Natural killer cell treated with Interleukin-12 subunit alpha and Interleukin-12 subunit beta and Interleukin-15 and Interleukin-18, amount 100 ng/mL, for 72 hours (primary cell): ENCODE measurements around the gene SOX18. TPM values are rescaled to one million over a fixed set of nuclear protein-coding genes. Genes with fewer than 3 reads are reported as not detected.

Experiments
- ATAC-seq, 2 donors: fragments of 150-1000 bp; cut with Tn5 transposase in 1 of 2; sonication (Bioruptor Pico), chemical (Tn5 transposase) in 1 of 2; 2 replicates each; pipeline ENCODE4 v1.10.0; 2021
- DNase-seq: peaks from one replicate; pipeline ENCODE4 v3.0.0; 2022; ENCODE audit warnings: low spot score
- H3K27ac Mint-ChIP-seq, 2 donors: 1 replicate in 1 of 2; 2 replicates in 1 of 2; pipeline ENCODE4 v1.8.0; 2022; ENCODE audit warnings: mixed read lengths in 2 of 2, mild to moderate bottlenecking in 1 of 2, moderate library complexity in 1 of 2
- H3K27me3 Mint-ChIP-seq, 2 donors: 1 replicate in 1 of 2; 2 replicates in 1 of 2; pipeline ENCODE4 v1.8.0; 2022; ENCODE audit warnings: mixed read lengths in 2 of 2
- H3K36me3 Mint-ChIP-seq: one replicate; pipeline ENCODE4 v1.8.0; 2022; ENCODE audit warnings: mixed read lengths
- H3K4me1 Mint-ChIP-seq, 2 donors: 1 replicate in 1 of 2; 2 replicates in 1 of 2; pipeline ENCODE4 v1.8.0; 2022; ENCODE audit warnings: low read depth in 2 of 2, mixed read lengths in 2 of 2, mild to moderate bottlenecking in 1 of 2
- H3K4me3 Mint-ChIP-seq: one replicate; pipeline ENCODE4 v1.8.0; 2022; ENCODE audit warnings: mixed read lengths
- H3K9me3 Mint-ChIP-seq: 2 replicates; pipeline ENCODE4 v1.8.0; 2022; ENCODE audit warnings: mixed read lengths
- total RNA-seq, 2 donors: library from RNA; stranded (reverse); gene quantifications; one replicate each; pipeline ENCODE4 v1.2.3, GENCODE V29; 2022

SOX18 gene
- total RNA-seq, 2 donors from 2014 or later, result not detected

GRCh38 chr20:64038565-64039292 is 10.7 kb downstream of the SOX18 start:
- Mint-ChIP-seq H3K9me3 (no peaks in the 10 kb centered on the region), H3K36me3 (no peaks in the 10 kb centered on the region), H3K27ac (no peak overlapping the region), H3K27me3 (peaks cover 0 to 8% of the 10 kb centered on the region in 2 donors), H3K4me3 (peak overlapping the region; percentile 36), H3K4me1 (peaks cover 7 to 18% of the 10 kb centered on the region in 2 donors)
- ATAC-seq (peak; percentile 78 to 90), DNase-seq (peak; percentile 77)

GRCh38 chr20:64038224-64038564 is 11.2 kb downstream of the SOX18 start:
- ATAC-seq (peak; percentile 19 to 22), DNase-seq (no peak)
- H3K27me3 Mint-ChIP-seq, result peaks cover 0 to 8% of the 10 kb centered on the region in 2 donors
- no peak overlapping the region for H3K27ac Mint-ChIP-seq
- H3K36me3 Mint-ChIP-seq, result no peaks in the 10 kb centered on the region
- peaks cover 7 to 18% of the 10 kb centered on the region in 2 donors for H3K4me1 Mint-ChIP-seq
- no peaks in the 10 kb centered on the region for H3K9me3 Mint-ChIP-seq
- H3K4me3 Mint-ChIP-seq, result no peak overlapping the region

GRCh38 chr20:64037498-64038213 is 11.8 kb downstream of the SOX18 start:
- H3K9me3 Mint-ChIP-seq, result no peaks in the 10 kb centered on the region
- peaks cover 0 to 8% of the 10 kb centered on the region in 2 donors for H3K27me3 Mint-ChIP-seq
- no peak for ATAC-seq
- H3K4me1 Mint-ChIP-seq, result peaks cover 7 to 18% of the 10 kb centered on the region in 2 donors
- no peak for DNase-seq
- H3K4me3 Mint-ChIP-seq, result peak overlapping the region; percentile 47
- no peak overlapping the region for H3K27ac Mint-ChIP-seq
- H3K36me3 Mint-ChIP-seq, result no peaks in the 10 kb centered on the region

DNA sequence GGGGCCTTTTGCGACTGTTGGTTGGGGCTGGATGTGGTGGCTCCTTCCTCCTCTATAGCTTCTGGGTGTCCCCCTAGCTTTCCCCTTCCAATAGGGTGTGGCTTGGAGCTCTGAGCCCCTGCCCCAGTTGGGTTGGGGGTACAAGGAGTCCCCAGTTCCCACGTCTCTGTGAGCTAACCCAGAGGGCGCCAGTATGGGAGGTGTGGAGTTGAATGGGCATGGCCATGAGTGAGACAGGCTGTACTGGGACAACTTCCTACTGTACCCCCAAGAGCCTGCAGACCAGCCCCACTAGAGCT is 12.3 kb downstream of the SOX18 start:
- Mint-ChIP-seq H3K27me3 (peaks cover 0 to 8% of the 10 kb centered on the region in 2 donors), H3K9me3 (no peaks in the 10 kb centered on the region), H3K27ac (no peak overlapping the region), H3K36me3 (no peaks in the 10 kb centered on the region), H3K4me3 (no peak overlapping the region), H3K4me1 (peaks cover 7 to 18% of the 10 kb centered on the region in 2 donors)
- ATAC-seq, result no peak
- DNase-seq, result no peak

DNA sequence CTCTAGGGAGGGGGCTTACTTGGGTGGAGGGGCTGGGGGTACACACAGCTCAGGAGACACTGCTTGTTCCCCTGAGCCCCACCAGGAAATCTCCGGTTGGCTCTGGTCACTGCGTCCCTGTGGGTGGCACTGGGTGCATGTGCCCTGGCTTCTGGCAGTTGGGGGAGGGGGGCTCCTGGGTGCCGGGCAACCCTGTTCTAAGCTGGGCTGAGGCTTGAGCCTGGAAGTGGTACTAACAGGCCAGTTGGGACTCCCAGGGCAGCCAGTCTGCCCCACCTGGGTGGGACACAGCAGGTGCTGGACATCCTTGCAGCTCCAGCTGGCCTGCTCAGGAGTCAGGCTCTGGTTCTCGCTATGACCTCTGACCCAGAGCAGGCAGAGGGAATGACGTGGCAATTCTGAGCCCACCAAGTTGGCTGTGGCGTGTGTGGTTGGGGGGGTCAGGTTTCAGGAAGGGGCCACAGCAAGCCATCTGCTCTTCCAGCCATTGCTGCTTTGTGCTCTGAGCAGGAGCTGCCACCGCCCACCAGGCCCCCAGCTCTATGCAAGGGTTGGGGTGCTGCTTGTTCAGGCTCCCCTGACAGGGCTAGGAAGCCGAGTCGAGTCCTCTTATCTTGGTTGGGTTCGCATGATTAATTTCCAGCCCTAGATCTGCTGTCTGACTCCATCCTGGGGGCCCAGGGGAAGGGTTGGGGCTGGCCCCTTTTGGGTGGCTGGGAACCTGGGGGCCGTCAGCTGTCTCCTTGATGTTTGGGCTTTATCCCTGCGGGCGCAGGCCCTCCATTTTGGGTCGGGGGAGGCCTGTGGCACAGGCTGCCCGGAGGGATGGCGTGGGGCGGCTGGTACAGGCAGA is 12.9 kb downstream of the SOX18 start:
- ATAC-seq (no peak), DNase-seq (no peak)
- no peak overlapping the region for H3K27ac Mint-ChIP-seq
- peaks cover 0 to 8% of the 10 kb centered on the region in 2 donors for H3K27me3 Mint-ChIP-seq
- H3K9me3 Mint-ChIP-seq, result no peaks in the 10 kb centered on the region
- no peaks in the 10 kb centered on the region for H3K36me3 Mint-ChIP-seq
- no peak overlapping the region for H3K4me3 Mint-ChIP-seq
- peaks cover 7 to 18% of the 10 kb centered on the region in 2 donors for H3K4me1 Mint-ChIP-seq

- Mint-ChIP-seq H3K4me3 (peak within 1 kb of the TSS; percentile 47), H3K4me1 (peaks cover 7 to 18% of the 10 kb centered on the region in 2 donors)
- no peak for ATAC-seq
These were observed 13.5 kb downstream of the SOX18 start, which contains the start of gene C20orf204 for GRCh38 chr20:64035933-64036345. Gene C20orf204 (plus strand): TSS chr20:64036182. CDS start chr20:64036324, 142 bp downstream.

GRCh38 chr20:64035066-64035932 is 14.1 kb downstream of the SOX18 start:
- H3K4me1 Mint-ChIP-seq, result peaks cover 7 to 18% of the 10 kb centered on the region in 2 donors

More at GRCh38 chr20:64035933-64036345, 13.5 kb downstream of the SOX18 start, which contains the start of gene C20orf204:
- DNase-seq, result no peak
- Mint-ChIP-seq H3K9me3 (no peaks in the 10 kb centered on the region), H3K27ac (peak within 1 kb of the TSS in 1 of 2 donors; percentile 68), H3K27me3 (peaks cover 0 to 6% of the 10 kb centered on the region in 2 donors), H3K36me3 (no peaks in the 10 kb centered on the region)

GRCh38 chr20:64033981-64034493 is 15.4 kb downstream of the SOX18 start:
- Mint-ChIP-seq H3K4me3 (peak overlapping the region; percentile 56), H3K4me1 (peaks cover 7 to 18% of the 10 kb centered on the region in 2 donors), H3K9me3 (no peaks in the 10 kb centered on the region), H3K27ac (peak overlapping the region; percentile 35 to 68), H3K36me3 (no peaks in the 10 kb centered on the region), H3K27me3 (peaks cover 0 to 2% of the 10 kb centered on the region in 2 donors)
- no peak for DNase-seq
- ATAC-seq, result no peak

More at GRCh38 chr20:64035066-64035932, 14.1 kb downstream of the SOX18 start:
- DNase-seq (no peak), ATAC-seq (peak in 1 of 2 donors; percentile 44)
- H3K36me3 Mint-ChIP-seq, result no peaks in the 10 kb centered on the region
- H3K27ac Mint-ChIP-seq, result peak overlapping the region in 1 of 2 donors; percentile 68
- peak overlapping the region; percentile 47 for H3K4me3 Mint-ChIP-seq
- H3K27me3 Mint-ChIP-seq, result peaks cover 0 to 6% of the 10 kb centered on the region in 2 donors
- no peaks in the 10 kb centered on the region for H3K9me3 Mint-ChIP-seq

DNA sequence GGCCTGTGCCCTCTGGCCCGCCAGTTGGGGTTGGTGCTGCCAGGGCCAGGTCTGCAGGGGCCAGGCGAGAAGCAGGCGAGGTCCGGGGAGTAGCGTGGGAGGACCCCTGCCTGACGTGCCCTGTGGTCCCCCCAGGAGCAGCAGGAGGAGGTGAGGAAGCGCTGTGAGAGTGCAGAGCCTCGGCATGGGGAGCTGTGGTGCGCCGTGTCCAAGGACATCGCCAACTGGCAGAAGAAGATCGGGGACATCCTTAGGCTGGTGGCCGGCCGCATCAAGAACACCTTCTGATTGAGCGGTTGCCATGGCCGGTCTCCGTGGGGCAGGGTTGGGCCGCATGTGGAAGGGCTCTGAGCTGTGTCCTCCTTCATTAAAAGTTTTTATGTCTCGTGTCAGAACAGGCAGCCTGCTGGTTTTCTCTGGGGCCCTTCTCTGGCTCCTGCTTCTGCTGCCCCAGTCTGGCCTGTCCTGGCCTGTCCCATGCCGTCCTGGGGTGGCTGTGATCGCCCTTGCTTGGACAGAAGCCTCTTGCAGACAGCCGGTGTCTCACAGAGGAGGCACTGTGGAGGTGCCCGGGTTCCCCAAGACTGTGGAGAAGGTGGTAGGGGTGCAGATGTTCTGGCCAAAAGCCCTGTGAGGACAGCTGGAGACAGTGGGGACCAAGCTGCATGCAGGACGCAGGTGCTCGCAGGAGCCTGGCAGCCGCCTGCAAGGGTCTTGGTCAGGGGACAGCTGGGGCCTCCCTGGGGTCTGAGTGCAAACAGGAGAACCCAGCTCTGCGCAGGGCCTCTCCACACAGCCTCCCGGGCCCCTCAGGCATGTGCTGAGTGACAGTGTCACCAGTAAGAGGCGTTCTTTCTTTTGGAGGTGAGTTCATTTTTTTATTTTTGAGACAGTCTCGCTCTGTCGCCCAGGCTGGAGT is 16.5 kb downstream of the SOX18 start:
- Mint-ChIP-seq H3K27me3 (peaks cover 0 to 2% of the 10 kb centered on the region in 2 donors), H3K36me3 (no peaks in the 10 kb centered on the region), H3K9me3 (no peaks in the 10 kb centered on the region), H3K4me3 (no peak overlapping the region), H3K4me1 (peaks cover 7 to 18% of the 10 kb centered on the region in 2 donors), H3K27ac (peak overlapping the region in 1 of 2 donors; percentile 35)
- no peak for DNase-seq
- ATAC-seq, result no peak

DNA sequence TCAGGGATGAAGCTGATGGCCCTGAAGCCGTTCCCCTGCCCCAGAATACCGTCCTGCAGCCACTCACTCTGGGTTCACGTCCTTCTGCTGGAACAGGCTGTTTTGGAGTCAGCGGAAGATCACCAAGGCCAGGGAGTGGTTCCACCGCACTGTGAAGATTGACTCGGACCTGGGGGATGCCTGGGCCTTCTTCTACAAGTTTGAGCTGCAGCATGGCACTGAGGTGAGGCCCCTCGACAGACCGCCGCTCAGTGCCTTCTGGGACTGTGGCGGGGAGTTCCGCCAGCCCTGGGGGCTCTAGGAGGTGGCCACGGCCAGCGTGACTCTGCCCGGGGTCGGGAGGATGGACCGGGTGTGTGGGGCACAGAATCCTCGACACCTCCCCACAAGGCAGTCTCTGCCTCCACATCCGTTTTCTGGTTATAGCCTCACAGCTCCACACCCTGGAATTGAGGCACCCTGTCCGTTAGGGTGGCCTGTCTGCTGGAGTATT is 17.6 kb downstream of the SOX18 start:
- ATAC-seq, result no peak
- no peak overlapping the region for H3K4me3 Mint-ChIP-seq
- H3K27ac Mint-ChIP-seq, result no peak overlapping the region
- no peaks in the 10 kb centered on the region for H3K9me3 Mint-ChIP-seq
- peaks cover 5 to 12% of the 10 kb centered on the region in 2 donors for H3K4me1 Mint-ChIP-seq
- H3K27me3 Mint-ChIP-seq, result no peaks in the 10 kb centered on the region
- no peaks in the 10 kb centered on the region for H3K36me3 Mint-ChIP-seq
- DNase-seq, result no peak

GRCh38 chr20:64030371-64031134 is 18.9 kb downstream of the SOX18 start:
- H3K27ac Mint-ChIP-seq, result no peak overlapping the region
- no peaks in the 10 kb centered on the region for H3K36me3 Mint-ChIP-seq
- no peaks in the 10 kb centered on the region for H3K9me3 Mint-ChIP-seq
- no peak overlapping the region for H3K4me3 Mint-ChIP-seq
- ATAC-seq, result no peak
- H3K4me1 Mint-ChIP-seq, result peaks cover 5 to 12% of the 10 kb centered on the region in 2 donors
- no peak for DNase-seq
- H3K27me3 Mint-ChIP-seq, result no peaks in the 10 kb centered on the region
